Thyroid gland (tissue), 4 donors: ENCODE data around the gene UBR4.

Source experiments
- POLR2A ChIP-seq, 2 donors: fragments of 450-650 bp; IDR thresholded peaks; one replicate each; pipeline ENCODE4 v1.6.1; 2017; ENCODE audit warnings: antibody characterized with exemption in 2 of 2, mild to moderate bottlenecking in 2 of 2, moderate library complexity in 1 of 2
- TF ChIP-seq, protein P1 (sequence below), 6 experiments: fragments of 200-600 bp in 3 of 6; fragments of 450-650 bp in 3 of 6; sonication (generic) in 3 of 6; IDR thresholded peaks; one replicate each; pipeline ENCODE4 v1.5.1; 2016 to 2019; ENCODE audit warnings: antibody characterized with exemption in 6 of 6, mild to moderate bottlenecking in 2 of 6, inconsistent platforms in 1 of 6, moderate library complexity in 1 of 6

DNA sequence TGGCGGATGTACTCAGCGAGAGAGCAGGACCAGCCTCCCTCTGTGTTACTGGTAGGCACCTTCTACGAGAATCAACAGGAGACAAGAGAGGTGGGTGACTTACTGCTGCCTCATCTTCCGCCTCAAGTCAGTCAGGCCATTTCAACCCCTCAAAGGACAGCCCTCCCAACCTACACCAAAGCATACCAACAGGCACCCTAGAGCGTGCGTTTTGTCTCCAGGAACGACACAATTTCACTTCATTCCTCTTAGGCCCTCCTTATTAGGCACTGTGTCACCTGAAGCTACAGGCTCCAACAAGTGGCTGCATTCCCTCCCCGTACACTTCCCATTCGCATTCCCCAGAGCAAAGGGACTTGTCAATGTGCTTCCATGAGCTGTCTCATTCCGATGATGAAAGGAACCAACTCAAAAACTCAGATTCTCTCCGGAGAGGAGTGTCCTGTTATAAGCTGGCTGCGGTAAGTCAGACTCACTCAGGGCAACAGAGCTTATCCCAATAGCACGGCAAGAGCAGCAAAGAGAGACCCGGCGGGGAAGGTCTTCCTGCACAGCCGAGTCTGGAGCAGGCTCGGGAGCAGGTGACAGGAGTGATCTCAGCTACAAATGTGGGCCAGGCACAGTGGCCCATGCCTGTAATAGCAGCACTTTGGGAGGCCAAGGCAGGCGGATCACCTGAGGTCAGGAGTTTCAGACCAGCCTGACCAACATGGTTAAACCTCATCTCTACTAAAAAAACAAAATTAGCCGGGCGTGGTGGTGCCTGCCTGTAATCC is 133.0 kb downstream of the UBR4 start:
- TF ChIP-seq, protein P1, sequence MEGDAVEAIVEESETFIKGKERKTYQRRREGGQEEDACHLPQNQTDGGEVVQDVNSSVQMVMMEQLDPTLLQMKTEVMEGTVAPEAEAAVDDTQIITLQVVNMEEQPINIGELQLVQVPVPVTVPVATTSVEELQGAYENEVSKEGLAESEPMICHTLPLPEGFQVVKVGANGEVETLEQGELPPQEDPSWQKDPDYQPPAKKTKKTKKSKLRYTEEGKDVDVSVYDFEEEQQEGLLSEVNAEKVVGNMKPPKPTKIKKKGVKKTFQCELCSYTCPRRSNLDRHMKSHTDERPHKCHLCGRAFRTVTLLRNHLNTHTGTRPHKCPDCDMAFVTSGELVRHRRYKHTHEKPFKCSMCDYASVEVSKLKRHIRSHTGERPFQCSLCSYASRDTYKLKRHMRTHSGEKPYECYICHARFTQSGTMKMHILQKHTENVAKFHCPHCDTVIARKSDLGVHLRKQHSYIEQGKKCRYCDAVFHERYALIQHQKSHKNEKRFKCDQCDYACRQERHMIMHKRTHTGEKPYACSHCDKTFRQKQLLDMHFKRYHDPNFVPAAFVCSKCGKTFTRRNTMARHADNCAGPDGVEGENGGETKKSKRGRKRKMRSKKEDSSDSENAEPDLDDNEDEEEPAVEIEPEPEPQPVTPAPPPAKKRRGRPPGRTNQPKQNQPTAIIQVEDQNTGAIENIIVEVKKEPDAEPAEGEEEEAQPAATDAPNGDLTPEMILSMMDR (IDR thresholded peaks at IDR 0.05) = no peak
- no peak for TF ChIP-seq POLR2A (IDR thresholded peaks at IDR 0.05)
